Stimulated activated memory B cell treated with anti-CD40 and anti-IgM and Interleukin-4, amounts not matched to agents 10 μg/mL and 1 μg/mL and 100 μg/mL, for 72 hours (primary cell): ENCODE data around the gene AFF1.

ENCODE experiments used
- ATAC-seq: fragments of 150-1000 bp; cut with Tn5 transposase; 2 replicates; pipeline ENCODE4 v1.10.0; 2021
- H3K27ac Mint-ChIP-seq: one replicate; pipeline ENCODE4 v1.8.0; 2022; ENCODE audit warnings: mild to moderate bottlenecking, mixed read lengths
- H3K27me3 Mint-ChIP-seq: one replicate; pipeline ENCODE4 v1.8.0; 2022; ENCODE audit warnings: mixed read lengths
- H3K36me3 Mint-ChIP-seq: one replicate; pipeline ENCODE4 v1.8.0; 2022; ENCODE audit warnings: mixed read lengths
- H3K4me1 Mint-ChIP-seq: one replicate; pipeline ENCODE4 v1.8.0; 2022; ENCODE audit warnings: mixed read lengths
- H3K4me3 Mint-ChIP-seq: one replicate; pipeline ENCODE4 v1.8.0; 2022; ENCODE audit warnings: mild to moderate bottlenecking, moderate library complexity, mixed read lengths
- H3K9me3 Mint-ChIP-seq: one replicate; pipeline ENCODE4 v1.8.0; 2022; ENCODE audit warnings: mixed read lengths

Gene AFF1

DNA sequence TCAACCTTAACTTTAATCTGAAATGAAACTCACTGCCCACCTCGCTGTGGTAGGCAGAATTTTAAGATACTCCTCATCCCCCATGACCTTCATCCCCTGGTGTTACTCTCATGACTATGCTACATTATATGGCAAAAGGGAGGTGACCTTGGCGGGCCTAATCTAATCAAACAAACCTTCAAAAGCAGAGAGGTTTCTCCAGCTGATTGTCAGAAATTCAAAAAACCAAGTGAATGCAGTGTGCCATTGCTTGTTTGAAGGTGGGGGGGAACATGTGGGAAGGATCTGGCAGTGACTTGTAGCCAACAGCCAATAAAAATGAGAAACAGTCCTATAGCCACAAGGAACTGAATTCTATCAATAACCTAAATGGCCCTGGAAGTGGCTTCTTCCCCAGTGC, 237.1 kb downstream of the AFF1 start:
- Mint-ChIP-seq H3K27ac (no peak overlapping the region), H3K36me3 (peaks cover 25% of the 10 kb centered on the region), H3K9me3 (no peaks in the 10 kb centered on the region), H3K4me3 (no peak overlapping the region), H3K4me1 (no peaks in the 10 kb centered on the region), H3K27me3 (no peaks in the 10 kb centered on the region)
- no peak for ATAC-seq

DNA sequence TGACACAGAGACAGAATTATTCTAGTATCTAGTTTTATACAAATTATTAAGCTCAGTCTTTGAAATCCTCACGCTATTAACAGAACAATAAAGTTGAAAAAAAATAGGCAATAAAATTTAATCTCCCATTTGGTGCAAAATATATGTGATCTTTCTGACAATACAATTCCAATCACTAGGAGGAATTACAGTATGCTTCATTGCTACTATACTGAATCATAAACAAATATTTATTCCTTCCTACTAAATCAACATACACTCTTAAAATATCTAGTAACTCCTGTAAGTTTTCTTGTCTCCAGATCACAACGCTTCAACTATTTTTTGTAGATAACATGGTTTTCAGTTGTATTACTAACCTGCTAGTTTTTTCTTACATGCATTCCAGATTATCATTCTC, 239.9 kb downstream of the AFF1 start:
- ATAC-seq, result no peak
- H3K36me3 Mint-ChIP-seq, result peaks cover 18% of the 10 kb centered on the region
- no peaks in the 10 kb centered on the region for H3K27me3 Mint-ChIP-seq
- H3K4me1 Mint-ChIP-seq, result no peaks in the 10 kb centered on the region
- H3K27ac Mint-ChIP-seq, result no peak overlapping the region
- no peaks in the 10 kb centered on the region for H3K9me3 Mint-ChIP-seq
- H3K4me3 Mint-ChIP-seq, result no peak overlapping the region

DNA sequence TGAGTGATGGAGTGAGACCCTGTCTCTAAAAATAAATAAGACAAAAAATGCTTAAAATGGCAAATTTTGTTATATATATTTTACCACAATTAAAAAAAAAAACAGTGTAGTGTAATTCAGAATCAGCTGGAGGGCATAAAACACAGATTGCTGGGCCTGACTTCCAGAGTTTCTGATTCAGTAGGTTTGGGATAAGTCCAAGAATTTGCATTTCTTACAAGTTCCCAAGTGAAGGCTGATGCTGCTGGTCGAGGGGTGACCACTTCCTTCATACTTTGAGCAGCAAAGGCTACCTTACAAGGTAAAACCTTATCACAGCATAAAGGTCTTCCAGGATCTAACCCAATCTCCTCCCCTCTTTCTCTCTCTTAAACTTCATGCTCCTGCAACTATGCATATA, 244.9 kb downstream of the AFF1 start:
- H3K27me3 Mint-ChIP-seq, result no peaks in the 10 kb centered on the region
- no peak overlapping the region for H3K27ac Mint-ChIP-seq
- H3K4me3 Mint-ChIP-seq, result no peak overlapping the region
- no peaks in the 10 kb centered on the region for H3K4me1 Mint-ChIP-seq
- ATAC-seq, result no peak
- no peaks in the 10 kb centered on the region for H3K9me3 Mint-ChIP-seq
- H3K36me3 Mint-ChIP-seq, result peaks cover 10% of the 10 kb centered on the region

DNA sequence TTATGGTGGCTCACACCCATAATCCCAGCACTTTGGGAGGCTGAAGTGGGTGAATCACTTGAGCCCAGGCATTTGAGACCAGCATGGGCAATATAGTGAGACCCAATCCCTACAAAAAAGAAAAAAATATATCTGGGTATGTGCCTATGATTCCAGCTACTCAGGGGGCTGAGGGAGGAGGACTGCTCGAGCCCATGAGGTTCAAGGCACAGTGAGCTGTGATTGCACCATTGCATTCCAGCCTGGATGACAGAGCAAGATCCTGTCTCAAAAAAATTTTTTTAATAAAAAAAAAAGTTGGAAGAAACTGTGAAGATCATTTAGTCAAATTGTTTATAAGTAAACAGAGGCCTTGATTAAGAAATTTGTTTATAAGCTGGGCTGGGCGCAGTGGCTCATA, 246.0 kb downstream of the AFF1 start:
- Mint-ChIP-seq H3K27me3 (no peaks in the 10 kb centered on the region), H3K36me3 (peaks cover 5% of the 10 kb centered on the region), H3K4me3 (no peak overlapping the region), H3K9me3 (no peaks in the 10 kb centered on the region), H3K4me1 (no peaks in the 10 kb centered on the region), H3K27ac (no peak overlapping the region)
- no peak for ATAC-seq

DNA sequence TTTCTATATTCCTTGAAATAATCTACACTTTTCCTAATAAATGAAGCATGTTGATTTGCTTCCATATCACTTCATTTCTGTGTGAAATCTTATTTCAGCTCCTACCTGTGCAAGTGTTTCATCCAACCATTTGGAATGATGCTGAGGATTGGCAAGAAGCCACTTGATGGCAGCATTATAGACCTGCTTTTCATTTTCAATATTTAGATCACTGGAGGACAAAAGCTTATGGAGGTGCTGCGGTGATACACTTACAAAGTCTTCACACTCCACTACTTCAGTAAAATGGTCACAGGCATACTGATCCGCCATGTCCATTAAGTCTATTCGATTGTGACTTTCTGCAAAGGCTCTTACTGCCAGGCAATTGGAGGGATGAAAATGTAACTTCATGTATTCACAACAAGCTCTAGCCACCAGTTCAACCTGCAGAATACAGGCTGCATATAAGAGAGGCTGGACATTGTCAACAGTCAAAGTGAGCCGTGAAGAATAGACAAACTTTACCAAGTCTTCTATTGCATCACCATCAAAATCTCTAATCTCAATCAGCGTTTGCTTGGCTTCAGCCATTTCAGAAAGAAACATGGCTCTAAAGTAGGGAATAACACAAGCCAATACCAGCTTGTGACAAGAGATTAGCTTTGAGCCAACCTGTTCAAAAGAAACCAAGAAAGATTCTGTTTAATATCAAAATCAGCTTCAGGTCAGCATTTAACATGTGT, 250.5 kb downstream of the AFF1 start:
- no peaks in the 10 kb centered on the region for H3K36me3 Mint-ChIP-seq
- no peaks in the 10 kb centered on the region for H3K9me3 Mint-ChIP-seq
- no peak overlapping the region for H3K27ac Mint-ChIP-seq
- no peak for ATAC-seq
- H3K4me3 Mint-ChIP-seq, result no peak overlapping the region
- no peaks in the 10 kb centered on the region for H3K4me1 Mint-ChIP-seq
- H3K27me3 Mint-ChIP-seq, result no peaks in the 10 kb centered on the region

- peaks cover 5% of the 10 kb centered on the region for H3K36me3 Mint-ChIP-seq
Observed at GRCh38 chr4:87188048-87188447, 253.2 kb downstream of the AFF1 start.

GRCh38 chr4:87188932-87189331, 254.1 kb downstream of the AFF1 start:
- Mint-ChIP-seq H3K27ac (no peak overlapping the region), H3K27me3 (no peaks in the 10 kb centered on the region), H3K36me3 (peaks cover 5% of the 10 kb centered on the region), H3K9me3 (no peaks in the 10 kb centered on the region), H3K4me1 (no peaks in the 10 kb centered on the region), H3K4me3 (no peak overlapping the region)
- no peak for ATAC-seq

More at GRCh38 chr4:87188048-87188447, 253.2 kb downstream of the AFF1 start:
- no peak overlapping the region for H3K4me3 Mint-ChIP-seq
- no peaks in the 10 kb centered on the region for H3K27me3 Mint-ChIP-seq
- H3K27ac Mint-ChIP-seq, result no peak overlapping the region
- ATAC-seq, result no peak
- H3K4me1 Mint-ChIP-seq, result no peaks in the 10 kb centered on the region
- H3K9me3 Mint-ChIP-seq, result no peaks in the 10 kb centered on the region
